Stimulated activated CD4-positive, alpha-beta T cell treated with anti-CD3 and anti-CD28 coated beads, Interleukin-12 subunit alpha, Interleukin-12 subunit beta, amount 100 ng/mL, for 4 hours (primary cell): ENCODE measurements around the gene CEP89.
"Not testable (repeated sequence)": the region's sequence is repeated elsewhere in the genome, so short reads cannot be mapped to it uniquely, and the experiment has no call there.

Source experiments
- DNase-seq: peaks from one replicate; pipeline ENCODE4 v3.0.0-alpha.2; 2020

CEP89 gene

GRCh38 chr19:32971715-32972540 lies at the start of gene CEP89, which contains the start of gene FAAP24:
Gene CEP89, minus strand, starts transcription at chr19:32971958. Its CDS starts 84 bp downstream, at chr19:32971874.
Gene FAAP24, plus strand, starts transcription at chr19:32972242. Its CDS starts 955 bp downstream, at chr19:32973197.
- DNase-seq, result peak; percentile 93

- DNase-seq, result not testable (repeated sequence)
Measured at GRCh38 chr19:33010891-33011290, 39.1 kb upstream of the CEP89 start.

GRCh38 chr19:33008738-33009137 lies 37.0 kb upstream of the CEP89 start:
- no peak for DNase-seq

GRCh38 chr19:33005440-33005839 lies 33.7 kb upstream of the CEP89 start:
- DNase-seq, result no peak

- DNase-seq, result not testable (repeated sequence)
Measured at GRCh38 chr19:33003424-33004024, 31.8 kb upstream of the CEP89 start.

- not testable (repeated sequence) for DNase-seq
Measured at GRCh38 chr19:33002126-33002865, 30.5 kb upstream of the CEP89 start.

GRCh38 chr19:33000910-33001309 lies 29.2 kb upstream of the CEP89 start:
- DNase-seq, result no peak

GRCh38 chr19:33000510-33000909 lies 28.8 kb upstream of the CEP89 start:
- no peak for DNase-seq

- no peak for DNase-seq
Measured at GRCh38 chr19:32998722-32999121, 27.0 kb upstream of the CEP89 start.

GRCh38 chr19:32997716-32998355 lies 26.1 kb upstream of the CEP89 start:
- DNase-seq, result no peak

- DNase-seq, result not testable (repeated sequence)
Measured at GRCh38 chr19:32997061-32997464, 25.3 kb upstream of the CEP89 start.

GRCh38 chr19:32995966-32996365 lies 24.2 kb upstream of the CEP89 start:
- DNase-seq, result not testable (repeated sequence)

- no peak for DNase-seq
Measured at GRCh38 chr19:32988724-32989123, 17.0 kb upstream of the CEP89 start.

GRCh38 chr19:32988254-32988653 lies 16.5 kb upstream of the CEP89 start:
- DNase-seq, result not testable (repeated sequence)

GRCh38 chr19:32982488-32982887 lies 10.7 kb upstream of the CEP89 start:
- not testable (repeated sequence) for DNase-seq

GRCh38 chr19:32979807-32980206 lies 8.0 kb upstream of the CEP89 start:
- not testable (repeated sequence) for DNase-seq

GRCh38 chr19:32977813-32978212 lies 6.1 kb upstream of the CEP89 start:
- not testable (repeated sequence) for DNase-seq

- DNase-seq, result no peak
Measured at GRCh38 chr19:32977280-32977679, 5.5 kb upstream of the CEP89 start.

GRCh38 chr19:32976223-32976805 lies 4.6 kb upstream of the CEP89 start:
- DNase-seq, result peak; percentile 65

GRCh38 chr19:32971012-32971595 lies 654 bp downstream of the CEP89 start:
- no peak for DNase-seq

GRCh38 chr19:32969549-32969948 lies 2.2 kb downstream of the CEP89 start:
- DNase-seq, result no peak

- no peak for DNase-seq
Measured at GRCh38 chr19:32966750-32967149, 5.0 kb downstream of the CEP89 start.
